AG04450 (cell line): Measurements from ENCODE around the gene BIVM. TPM values are rescaled to one million over a fixed set of nuclear protein-coding genes. Genes with fewer than 3 reads are reported as not detected.

Experiments used
- CTCF ChIA-PET: fragments of 300-600, 350-600 bp; formaldehyde crosslinking; extraction: SDS; loops from one replicate; lab custom pipeline; 2022; ENCODE audit warnings: antibody characterized with exemption, inconsistent platforms; lab: Charles Lee
- POLR2A ChIA-PET: fragments of 350-600 bp; formaldehyde crosslinking; extraction: SDS; loops from one replicate; lab custom pipeline; 2021; ENCODE audit warnings: antibody characterized with exemption, inconsistent platforms; lab: Yijun Ruan, JAX
- DNase-seq: peaks from one replicate; pipeline ENCODE4 v3.0.0-alpha.2; 2011; ENCODE audit warnings: low read depth, low spot score
- H3K27ac ChIP-seq: one replicate; pipeline ENCODE4 v1.5.1; 2012; ENCODE audit warnings: low read depth, low read length, control low read depth
- H3K27me3 ChIP-seq: one replicate; pipeline ENCODE4 v1.6.0; 2012; ENCODE audit warnings: low read length; ENCODE audit not compliant: control insufficient read depth, insufficient read depth
- H3K4me3 ChIP-seq: 2 replicates; pipeline ENCODE4 v1.5.1; 2011; ENCODE audit warnings: mild to moderate bottlenecking, low read depth, low read length, control low read depth
- H3K9me3 ChIP-seq: 2 replicates; pipeline ENCODE4 v1.5.1; 2012; ENCODE audit warnings: low read length; ENCODE audit not compliant: control insufficient read depth, insufficient read depth
- CTCF ChIP-seq: IDR thresholded peaks from 2 replicates; pipeline ENCODE4 v1.5.1; 2011; ENCODE audit warnings: low read depth, low read length, control low read depth, inconsistent platforms
- polyA plus RNA-seq: library from polyadenylated mRNA; depleted of rRNA; stranded (reverse); fragments of >200 nt; gene quantifications from 2 replicates; pipeline ENCODE4 v1.2.3, GENCODE V29; 2011

The BIVM gene
- polyA plus RNA-seq, 1 experiment, result 26.7 TPM

- DNase-seq, result no peak
- no peaks in the 10 kb centered on the region for H3K27me3 ChIP-seq
- no peaks in the 10 kb centered on the region for H3K9me3 ChIP-seq
- ChIA-PET POLR2A (no interaction called here), CTCF (no interaction called here)
- no peak overlapping the region for H3K4me3 ChIP-seq
- TF ChIP-seq CTCF, result no peak
- H3K27ac ChIP-seq, result no peak overlapping the region
Observed at GRCh38 chr13:102761071-102761470, 37.8 kb upstream of the BIVM start.

GRCh38 chr13:102763741-102764140 is 35.2 kb upstream of the BIVM start:
- POLR2A ChIA-PET, result no interaction called here
- H3K27ac ChIP-seq, result no peak overlapping the region
- no peak for TF ChIP-seq CTCF
- no peaks in the 10 kb centered on the region for H3K9me3 ChIP-seq
- no peak overlapping the region for H3K4me3 ChIP-seq
- DNase-seq, result no peak
- H3K27me3 ChIP-seq, result no peaks in the 10 kb centered on the region
- CTCF ChIA-PET, result no interaction called here

- H3K27me3 ChIP-seq, result no peaks in the 10 kb centered on the region
- no peak for TF ChIP-seq CTCF
- H3K9me3 ChIP-seq, result no peaks in the 10 kb centered on the region
- CTCF ChIA-PET, result interaction anchor here (0.9 to 1.8 kb wide), 5 partner anchors 31 to 213 kb away, joined by 3 to 11 read pairs (median 4); no protein-coding TSS in a partner anchor
- no peak overlapping the region for H3K27ac ChIP-seq
- POLR2A ChIA-PET, result no interaction called here
- DNase-seq, result no peak
- H3K4me3 ChIP-seq, result no peak overlapping the region
Observed at GRCh38 chr13:102768909-102769308, 30.0 kb upstream of the BIVM start.

GRCh38 chr13:102769679-102770078 is 29.2 kb upstream of the BIVM start:
- no peak for TF ChIP-seq CTCF
- H3K4me3 ChIP-seq, result no peak overlapping the region
- no peak for DNase-seq
- no peaks in the 10 kb centered on the region for H3K27me3 ChIP-seq
- POLR2A ChIA-PET, result no interaction called here
- H3K27ac ChIP-seq, result no peak overlapping the region
- CTCF ChIA-PET, result interaction anchor here (1.0 to 1.8 kb wide), 3 partner anchors 188 to 214 kb away, joined by 4 to 11 read pairs (median 4); no protein-coding TSS in a partner anchor
- H3K9me3 ChIP-seq, result peaks cover 5% of the 10 kb centered on the region; the same call in 1 of the 2 replicates

GRCh38 chr13:102770435-102770834 is 28.5 kb upstream of the BIVM start:
- no peaks in the 10 kb centered on the region for H3K27me3 ChIP-seq
- no peak for TF ChIP-seq CTCF
- DNase-seq, result no peak
- H3K27ac ChIP-seq, result no peak overlapping the region
- CTCF ChIA-PET, result no interaction called here
- peaks cover 5% of the 10 kb centered on the region; the same call in 1 of the 2 replicates for H3K9me3 ChIP-seq
- H3K4me3 ChIP-seq, result no peak overlapping the region
- POLR2A ChIA-PET, result no interaction called here
